GM19351 (cell line): ENCODE data around the gene BORCS6.
"Not testable (repeated sequence)": the region's sequence is repeated elsewhere in the genome, so short reads cannot be mapped to it uniquely, and the experiment has no call there.

Experiments
- ATAC-seq: cut with Tn5 transposase; IDR thresholded peaks from one replicate; pipeline ENCODE4 v1.9.1; 2021; ENCODE audit warnings: mild to moderate bottlenecking, moderate library complexity; ENCODE audit not compliant: unreplicated experiment

BORCS6 gene

GRCh38 chr17:8189711-8190477 lies at the start of gene BORCS6:
TSS of gene BORCS6 (minus strand) at chr17:8190180. CDS start at chr17:8190140, 40 bp downstream.
- ATAC-seq = peak; percentile 55

- ATAC-seq = no peak
These were observed 47.9 kb upstream of the BORCS6 start for GRCh38 chr17:8237886-8238285.

DNA sequence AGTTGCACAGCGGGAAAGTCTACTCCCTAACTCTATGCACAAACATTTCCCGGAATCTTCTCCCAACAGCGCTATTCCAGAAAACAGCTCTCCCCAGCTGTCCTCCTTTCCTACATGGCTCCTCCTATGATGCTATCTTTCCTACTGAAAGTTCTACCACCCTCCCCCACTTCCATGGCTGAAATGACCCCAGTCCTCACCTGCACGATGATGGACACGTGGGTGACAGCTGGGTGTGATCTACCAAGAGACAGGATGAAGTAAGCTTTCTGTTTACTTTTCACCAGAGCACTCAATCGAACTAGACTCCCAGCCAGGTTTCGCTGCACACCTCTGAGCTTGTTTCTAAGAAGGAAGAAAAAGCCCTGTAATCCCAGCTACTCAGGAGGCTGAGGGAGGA lies 47.2 kb upstream of the BORCS6 start:
- no peak for ATAC-seq

DNA sequence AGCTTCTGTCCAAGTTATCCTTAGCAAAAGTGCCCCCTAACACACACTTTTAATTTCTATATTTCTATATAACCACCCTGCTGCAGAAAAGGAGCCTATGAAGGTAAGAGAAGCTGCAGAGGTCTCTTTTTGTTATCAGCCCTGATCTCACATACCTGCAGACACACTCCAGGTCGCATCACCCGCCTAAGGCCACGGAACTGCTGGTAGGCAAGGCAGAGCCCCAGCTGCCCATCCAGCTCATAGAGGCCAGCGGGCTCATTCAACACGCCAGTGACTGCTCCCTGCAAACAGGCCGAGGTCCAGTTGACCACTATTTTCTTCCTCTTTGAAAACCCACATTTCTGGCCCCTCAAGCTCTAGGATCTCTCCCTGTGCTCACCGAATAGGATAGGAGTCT lies 45.7 kb upstream of the BORCS6 start:
- no peak for ATAC-seq

- ATAC-seq = no peak
These were observed 44.6 kb upstream of the BORCS6 start for GRCh38 chr17:8234361-8235270.

DNA sequence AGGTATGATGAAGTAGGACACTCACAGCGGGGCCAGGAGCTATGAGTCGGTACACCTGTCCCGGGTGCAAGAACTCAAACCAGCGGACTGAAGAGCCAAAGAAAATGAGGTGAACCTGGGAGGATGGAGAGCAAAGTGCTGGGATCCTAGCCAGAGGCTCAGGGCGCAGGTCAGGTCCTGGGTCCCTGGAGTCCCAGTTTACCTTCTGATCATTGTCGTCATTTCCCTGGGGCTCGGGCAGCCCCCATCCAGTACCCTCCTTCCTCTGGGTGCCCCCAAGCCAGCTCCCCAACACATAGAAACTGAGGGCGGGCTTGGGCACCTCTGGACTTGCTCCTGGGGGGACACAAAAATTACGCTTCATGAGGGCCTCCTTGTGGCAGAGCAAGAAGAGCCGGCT lies 41.7 kb upstream of the BORCS6 start:
- ATAC-seq = no peak

DNA sequence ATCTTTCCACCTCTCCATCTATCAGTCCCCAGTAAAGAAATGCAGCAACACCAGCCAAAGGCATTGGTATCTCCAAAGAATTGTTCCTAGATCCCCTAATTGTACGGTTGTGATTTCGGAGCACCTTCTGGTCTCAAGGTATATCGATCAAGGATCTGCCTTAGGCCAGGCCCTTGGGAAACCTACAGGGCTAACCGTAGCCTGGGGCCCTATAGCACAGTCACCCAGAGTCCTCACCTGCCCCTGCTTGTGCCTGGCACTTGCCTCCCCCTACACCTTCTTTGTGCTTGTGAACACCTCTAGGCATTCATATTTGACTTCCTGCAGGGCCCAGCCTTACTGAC lies 37.2 kb upstream of the BORCS6 start:
- ATAC-seq = no peak

DNA sequence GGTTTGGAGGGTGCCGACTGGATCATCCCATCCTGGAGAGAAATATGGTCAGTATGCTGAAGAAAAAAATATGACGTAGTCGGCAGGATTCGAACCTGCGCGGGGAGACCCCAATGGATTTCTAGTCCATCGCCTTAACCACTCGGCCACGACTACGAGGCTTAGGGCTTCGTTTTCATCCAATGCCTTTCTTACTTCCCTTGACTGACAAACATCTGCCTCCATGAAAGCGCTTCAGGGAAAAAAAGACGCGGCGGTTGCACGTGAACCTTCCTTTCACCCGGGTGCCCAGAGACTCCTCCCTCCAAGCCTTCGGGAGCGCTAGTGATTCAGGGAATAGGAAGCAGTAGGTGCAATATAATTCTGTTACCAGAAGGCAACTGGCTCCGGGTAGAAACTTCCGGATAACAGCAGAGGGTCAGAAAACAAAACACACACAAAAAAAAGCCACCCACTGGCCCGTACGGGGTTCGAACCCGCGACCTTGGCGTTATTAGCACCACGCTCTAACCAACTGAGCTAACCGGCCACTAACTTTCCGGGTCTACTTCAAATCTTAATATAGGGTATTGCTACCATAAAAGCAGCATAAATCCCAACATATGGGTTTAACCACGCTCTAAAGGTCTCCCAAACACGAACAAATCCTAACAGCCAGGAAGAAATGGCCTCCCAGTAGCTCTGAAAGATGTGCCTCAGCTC lies 36.7 kb upstream of the BORCS6 start:
- no peak for ATAC-seq

- no peak for ATAC-seq
These were observed 36.0 kb upstream of the BORCS6 start for GRCh38 chr17:8225813-8226535.

DNA sequence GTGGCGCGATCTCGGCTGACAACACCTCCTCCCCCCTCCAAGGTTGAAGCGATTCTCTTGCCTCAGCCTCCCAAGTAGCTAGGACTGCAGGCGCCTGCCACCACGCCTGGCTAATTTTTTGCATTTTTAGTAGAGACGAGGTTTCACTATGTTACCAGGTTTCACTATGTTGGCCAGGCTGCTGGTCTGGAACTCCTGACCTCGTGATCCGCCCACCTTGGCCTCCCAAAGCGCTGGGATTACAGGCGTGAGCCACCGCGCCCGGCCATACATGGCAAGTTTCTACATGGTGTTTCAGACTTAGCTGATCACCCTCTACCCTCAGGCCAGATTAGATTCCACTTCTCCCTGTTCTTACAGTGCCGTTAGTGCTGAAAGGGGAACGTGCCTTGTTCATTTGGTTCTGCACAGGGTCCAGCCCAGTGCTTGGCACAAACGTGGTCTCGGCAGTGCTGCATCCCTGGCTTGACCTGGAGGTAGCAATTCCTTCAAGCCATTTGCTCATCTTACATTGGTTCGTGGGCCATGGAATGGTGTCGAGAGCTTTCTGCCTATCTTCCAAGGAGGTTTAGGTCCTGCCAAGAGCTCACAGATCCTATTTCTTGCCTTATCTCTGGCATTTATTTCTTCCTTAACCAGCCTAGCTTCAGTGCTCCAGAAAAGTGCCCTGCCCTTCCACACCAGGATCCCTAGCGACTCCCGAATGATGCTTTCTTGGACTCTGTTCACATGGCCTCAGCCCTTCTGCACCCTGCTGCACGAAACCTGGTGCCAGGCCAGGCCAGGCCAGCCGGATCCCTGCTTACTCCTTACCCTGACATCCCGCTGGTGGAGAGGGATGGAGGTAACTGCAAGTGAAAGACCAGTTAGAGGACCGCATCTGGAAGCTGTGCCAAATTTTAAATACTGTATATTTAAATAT lies 35.2 kb upstream of the BORCS6 start:
- ATAC-seq = no peak

GRCh38 chr17:8223356-8224126 lies 33.6 kb upstream of the BORCS6 start:
- ATAC-seq = no peak

- peak; percentile 30 for ATAC-seq
These were observed 32.8 kb upstream of the BORCS6 start for GRCh38 chr17:8222630-8223355.

GRCh38 chr17:8222380-8222629 lies 32.3 kb upstream of the BORCS6 start:
- ATAC-seq = peak; percentile 22

DNA sequence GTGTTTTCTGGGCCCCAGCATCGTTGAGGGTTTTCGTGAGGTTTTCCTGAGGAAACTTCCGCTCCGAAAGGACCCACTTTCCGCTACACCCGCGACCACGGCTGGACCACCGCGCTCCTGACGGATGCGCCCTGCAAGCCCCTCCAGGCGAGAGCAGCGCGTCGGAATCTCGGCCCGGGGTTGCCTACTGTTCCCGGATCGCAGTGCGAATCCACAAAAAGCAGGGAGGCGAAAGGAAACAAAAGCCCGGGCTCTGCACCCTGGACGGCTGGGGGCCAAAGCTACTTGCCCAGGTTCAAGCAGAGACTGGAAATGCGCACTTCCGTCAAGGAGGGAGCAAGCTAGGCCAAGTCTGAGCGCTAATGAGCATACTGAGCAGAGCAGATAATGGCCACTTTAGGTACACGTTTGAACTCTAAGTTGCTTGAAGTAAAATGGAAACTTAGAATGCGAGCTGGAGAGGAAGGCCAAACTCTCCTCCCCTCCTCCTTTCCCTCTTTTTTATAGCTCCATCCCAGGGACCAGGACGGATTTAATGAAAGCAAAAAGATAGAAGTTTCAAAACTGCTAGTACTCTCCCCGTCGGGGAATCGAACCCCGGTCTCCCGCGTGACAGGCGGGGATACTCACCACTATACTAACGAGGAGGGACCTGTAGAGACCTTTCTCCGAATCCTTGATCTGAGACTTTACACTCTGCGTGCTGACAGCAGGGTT lies 31.8 kb upstream of the BORCS6 start:
- peak; percentile 47 for ATAC-seq

DNA sequence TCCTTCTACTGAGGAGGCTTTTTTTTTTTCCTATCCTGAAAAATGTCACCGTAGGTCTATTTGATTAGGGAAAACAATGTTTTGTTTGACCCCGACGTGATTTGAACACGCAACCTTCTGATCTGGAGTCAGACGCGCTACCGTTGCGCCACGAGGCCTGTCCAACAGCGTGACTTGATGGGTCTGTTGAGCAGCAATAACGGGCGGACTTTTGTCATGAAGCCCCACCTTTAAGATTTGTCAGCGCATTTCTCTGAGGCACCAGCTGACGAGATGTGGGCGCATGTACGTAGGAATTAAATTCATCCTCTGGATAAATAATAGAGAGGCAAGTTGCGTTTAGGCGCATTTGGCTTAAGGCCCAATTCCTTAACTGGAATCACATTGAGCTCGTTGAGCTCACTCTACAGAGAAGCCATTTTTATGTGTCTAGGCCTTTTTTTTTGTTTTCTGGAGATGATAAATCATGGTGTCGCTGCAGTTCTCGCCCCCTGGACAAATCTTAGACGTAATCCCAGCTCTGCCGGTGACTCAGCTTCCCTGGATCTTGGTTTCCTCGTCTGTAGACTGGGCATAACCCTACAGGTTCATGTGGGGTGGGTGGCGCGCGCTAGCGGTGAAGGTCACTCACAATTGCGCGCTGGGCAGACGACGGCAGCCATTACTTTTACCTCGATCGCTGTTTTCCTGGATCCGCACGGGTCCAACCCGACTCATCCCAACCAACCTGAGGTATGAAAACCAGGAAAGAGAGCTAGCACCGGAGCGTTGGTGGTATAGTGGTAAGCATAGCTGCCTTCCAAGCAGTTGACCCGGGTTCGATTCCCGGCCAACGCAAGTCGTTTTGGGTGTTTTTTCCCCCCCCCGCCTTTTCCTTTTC lies 31.0 kb upstream of the BORCS6 start:
- ATAC-seq = no peak

- not testable (repeated sequence) for ATAC-seq
These were observed 24.0 kb upstream of the BORCS6 start for GRCh38 chr17:8214000-8214399.
